HG03175 (cell line): ENCODE data around the gene MSRB3.

Experiments used
- ATAC-seq: cut with Tn5 transposase; IDR thresholded peaks from one replicate; pipeline ENCODE4 v1.9.1; 2021; ENCODE audit warnings: mild to moderate bottlenecking, moderate library complexity; ENCODE audit not compliant: unreplicated experiment

The MSRB3 gene

GRCh38 chr12:65492998-65493912 lies 214.8 kb downstream of the MSRB3 start:
- no peak for ATAC-seq

GRCh38 chr12:65493913-65494245 lies 215.4 kb downstream of the MSRB3 start:
- ATAC-seq, result no peak

GRCh38 chr12:65494537-65494936 lies 216.1 kb downstream of the MSRB3 start:
- ATAC-seq, result no peak

GRCh38 chr12:65495233-65495632 lies 216.8 kb downstream of the MSRB3 start:
- no peak for ATAC-seq

- ATAC-seq, result no peak
Measured at GRCh38 chr12:65496617-65497016, 218.1 kb downstream of the MSRB3 start.

- no peak for ATAC-seq
Measured at GRCh38 chr12:65497660-65498059, 219.2 kb downstream of the MSRB3 start.

GRCh38 chr12:65499167-65499566 lies 220.7 kb downstream of the MSRB3 start:
- no peak for ATAC-seq

- ATAC-seq, result no peak
Measured at GRCh38 chr12:65500091-65500900, 221.8 kb downstream of the MSRB3 start.

- ATAC-seq, result no peak
Measured at GRCh38 chr12:65501093-65501621, 222.7 kb downstream of the MSRB3 start.

GRCh38 chr12:65501935-65502334 lies 223.5 kb downstream of the MSRB3 start:
- ATAC-seq, result no peak

- no peak for ATAC-seq
Measured at GRCh38 chr12:65504417-65504816, 225.9 kb downstream of the MSRB3 start.

GRCh38 chr12:65505386-65506121 lies 227.1 kb downstream of the MSRB3 start:
- ATAC-seq, result no peak

- no peak for ATAC-seq
Measured at GRCh38 chr12:65508276-65509035, 230.0 kb downstream of the MSRB3 start.

GRCh38 chr12:65510007-65510406 lies 231.5 kb downstream of the MSRB3 start:
- no peak for ATAC-seq

GRCh38 chr12:65510584-65511050 lies 232.1 kb downstream of the MSRB3 start:
- no peak for ATAC-seq

- ATAC-seq, result no peak
Measured at GRCh38 chr12:65511134-65511834, 232.8 kb downstream of the MSRB3 start.

- no peak for ATAC-seq
Measured at GRCh38 chr12:65511912-65512311, 233.4 kb downstream of the MSRB3 start.
